ENCODE data around the gene TMEM35B.
"Not testable (repeated sequence)": the region's sequence is repeated elsewhere in the genome, so short reads cannot be mapped to it uniquely, and the experiment has no call there.

Gene TMEM35B

GRCh38 chr1:34965597-34965996 lies 19.6 kb downstream of the TMEM35B start:
- no peak for DNase-seq (ENCODE audit: low read depth)
- TF ChIP-seq, protein P1, sequence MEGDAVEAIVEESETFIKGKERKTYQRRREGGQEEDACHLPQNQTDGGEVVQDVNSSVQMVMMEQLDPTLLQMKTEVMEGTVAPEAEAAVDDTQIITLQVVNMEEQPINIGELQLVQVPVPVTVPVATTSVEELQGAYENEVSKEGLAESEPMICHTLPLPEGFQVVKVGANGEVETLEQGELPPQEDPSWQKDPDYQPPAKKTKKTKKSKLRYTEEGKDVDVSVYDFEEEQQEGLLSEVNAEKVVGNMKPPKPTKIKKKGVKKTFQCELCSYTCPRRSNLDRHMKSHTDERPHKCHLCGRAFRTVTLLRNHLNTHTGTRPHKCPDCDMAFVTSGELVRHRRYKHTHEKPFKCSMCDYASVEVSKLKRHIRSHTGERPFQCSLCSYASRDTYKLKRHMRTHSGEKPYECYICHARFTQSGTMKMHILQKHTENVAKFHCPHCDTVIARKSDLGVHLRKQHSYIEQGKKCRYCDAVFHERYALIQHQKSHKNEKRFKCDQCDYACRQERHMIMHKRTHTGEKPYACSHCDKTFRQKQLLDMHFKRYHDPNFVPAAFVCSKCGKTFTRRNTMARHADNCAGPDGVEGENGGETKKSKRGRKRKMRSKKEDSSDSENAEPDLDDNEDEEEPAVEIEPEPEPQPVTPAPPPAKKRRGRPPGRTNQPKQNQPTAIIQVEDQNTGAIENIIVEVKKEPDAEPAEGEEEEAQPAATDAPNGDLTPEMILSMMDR (conservative IDR thresholded peaks at IDR 0.05; ENCODE audit: low read length): no peak
- no peak overlapping the region for H3K4me3 ChIP-seq (ENCODE audit: low read length)

- TF ChIP-seq, protein P1 (conservative IDR thresholded peaks at IDR 0.05; ENCODE audit: low read length): no peak
- no peak for DNase-seq (ENCODE audit: low read depth)
- H3K4me3 ChIP-seq (ENCODE audit: low read length): no peak overlapping the region
Measured at GRCh38 chr1:34950428-34950827, 34.7 kb downstream of the TMEM35B start.

GRCh38 chr1:34948739-34949138 lies 36.4 kb downstream of the TMEM35B start:
- not testable (repeated sequence) for H3K4me3 ChIP-seq (ENCODE audit: low read length); DNase-seq (ENCODE audit: low read depth)

- not testable (repeated sequence) for H3K4me3 ChIP-seq (ENCODE audit: low read length); DNase-seq (ENCODE audit: low read depth)
Measured at GRCh38 chr1:34947641-34948314, 37.4 kb downstream of the TMEM35B start.

DNA sequence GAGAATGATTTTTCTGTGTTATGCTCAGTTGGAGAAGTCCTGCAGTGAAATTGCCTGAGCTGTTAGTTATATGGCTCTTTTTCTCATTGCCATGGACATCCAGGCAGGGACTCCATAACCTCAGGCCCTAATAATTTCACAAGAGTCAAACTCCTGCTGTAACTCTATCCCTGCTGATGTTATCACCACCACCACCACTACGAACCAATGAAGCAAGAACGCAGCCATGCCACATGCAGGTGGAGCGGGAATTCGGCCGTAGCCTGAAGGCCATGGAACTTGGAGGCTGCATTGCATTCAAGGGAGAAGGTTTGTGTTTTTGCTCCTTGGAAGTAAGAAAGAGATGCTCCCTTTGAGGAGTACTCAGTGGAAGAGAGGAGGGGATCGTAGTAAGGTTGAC lies 38.9 kb downstream of the TMEM35B start:
- TF ChIP-seq, protein P1 (conservative IDR thresholded peaks at IDR 0.05; ENCODE audit: low read length): no peak
- no peak overlapping the region for H3K4me3 ChIP-seq (ENCODE audit: low read length)
- no peak for DNase-seq (ENCODE audit: low read depth)

- not testable (repeated sequence) for DNase-seq (ENCODE audit: low read depth); H3K4me3 ChIP-seq (ENCODE audit: low read length)
Measured at GRCh38 chr1:34941798-34942197, 43.3 kb downstream of the TMEM35B start.

Measured in AG10803 (cell line).